Astrocyte (in vitro differentiated cells and primary cell): ENCODE measurements around the gene LPXN. TPM values are rescaled to one million over a fixed set of nuclear protein-coding genes. Genes with fewer than 3 reads are reported as not detected.
A peak's percentile ranks its signal among the peaks of the same experiment; 100 is the strongest.

Experiments
- DNase-seq: peaks from one replicate; pipeline ENCODE4 v3.0.0-alpha.2; 2010; ENCODE audit warnings: low read depth
- FAIRE-seq: peaks from 2 replicates; lab custom pipeline; 2011; peaks lifted over from hg19 to GRCh38; lab: Jason Lieb, UNC
- H2AFZ ChIP-seq: 2 replicates; pipeline ENCODE4 v1.6.0; 2012; ENCODE audit warnings: low read depth, low read length, inconsistent platforms
- H3K27ac ChIP-seq: 2 replicates; pipeline ENCODE4 v1.5.1; 2011; ENCODE audit warnings: low read depth, low read length, inconsistent platforms
- H3K27me3 ChIP-seq: 2 replicates; pipeline ENCODE4 v1.6.0; 2011; ENCODE audit warnings: low read length, inconsistent platforms; ENCODE audit not compliant: insufficient read depth
- H3K36me3 ChIP-seq: 2 replicates; pipeline ENCODE4 v1.5.1; 2011; ENCODE audit warnings: low read length, inconsistent platforms; ENCODE audit not compliant: insufficient read depth
- H3K4me1 ChIP-seq: 2 replicates; pipeline ENCODE4 v1.5.1; 2011; ENCODE audit warnings: low read length, inconsistent platforms; ENCODE audit not compliant: insufficient read depth
- H3K4me2 ChIP-seq: 2 replicates; pipeline ENCODE4 v1.6.0; 2012; ENCODE audit warnings: low read length, inconsistent platforms
- H3K4me3 ChIP-seq: 2 replicates; pipeline ENCODE4 v1.5.1; 2011; ENCODE audit warnings: low read depth, mild to moderate bottlenecking, low read length, inconsistent platforms; ENCODE audit not compliant: insufficient read depth
- H3K79me2 ChIP-seq: 2 replicates; pipeline ENCODE4 v1.6.0; 2012; ENCODE audit warnings: mild to moderate bottlenecking, low read length, inconsistent platforms; ENCODE audit not compliant: insufficient read depth
- H3K9ac ChIP-seq: 2 replicates; pipeline ENCODE4 v1.6.0; 2012; ENCODE audit warnings: mild to moderate bottlenecking, low read length, inconsistent platforms
- H3K9me3 ChIP-seq: 2 replicates; pipeline ENCODE4 v1.5.1; 2012; ENCODE audit warnings: low read depth, mild to moderate bottlenecking, low read length, inconsistent platforms; ENCODE audit not compliant: insufficient read depth
- H4K20me1 ChIP-seq: 2 replicates; pipeline ENCODE4 v1.6.0; 2012; ENCODE audit warnings: low read length, inconsistent platforms; ENCODE audit not compliant: insufficient read depth
- H3K27ac Mint-ChIP-seq: one replicate; pipeline ENCODE4 v1.8.0; 2021; ENCODE audit warnings: mild to moderate bottlenecking, mixed read lengths; ENCODE audit not compliant: unreplicated experiment
- H3K27me3 Mint-ChIP-seq: one replicate; pipeline ENCODE4 v1.8.0; 2021; ENCODE audit warnings: low read depth, mixed read lengths; ENCODE audit not compliant: unreplicated experiment
- H3K36me3 Mint-ChIP-seq: one replicate; pipeline ENCODE4 v1.8.0; 2021; ENCODE audit warnings: low read depth, mixed read lengths; ENCODE audit not compliant: unreplicated experiment
- H3K4me1 Mint-ChIP-seq: one replicate; pipeline ENCODE4 v1.8.0; 2021; ENCODE audit warnings: low read depth, mixed read lengths; ENCODE audit not compliant: unreplicated experiment
- H3K4me3 Mint-ChIP-seq: one replicate; pipeline ENCODE4 v1.8.0; 2021; ENCODE audit warnings: mild to moderate bottlenecking, moderate library complexity, mixed read lengths; ENCODE audit not compliant: unreplicated experiment
- H3K9me3 Mint-ChIP-seq: one replicate; pipeline ENCODE4 v1.8.0; 2021; ENCODE audit warnings: mild to moderate bottlenecking, mixed read lengths; ENCODE audit not compliant: unreplicated experiment
- EZH2 ChIP-seq: IDR thresholded peaks from 2 replicates; pipeline ENCODE4 v1.6.1; 2012; ENCODE audit warnings: mild to moderate bottlenecking, low read length, inconsistent platforms; ENCODE audit not compliant: insufficient read depth
- total RNA-seq: library from RNA; stranded (reverse); gene quantifications from 2 replicates; pipeline ENCODE4 v1.2.1, GENCODE V29; 2021
- TF ChIP-seq, protein P1 (sequence below): IDR thresholded peaks from 2 replicates; pipeline ENCODE4 v1.5.1; 2011; ENCODE audit warnings: low read depth, mild to moderate bottlenecking, inconsistent platforms, low read length, moderate library complexity; ENCODE audit not compliant: insufficient read depth

Gene LPXN
- total RNA-seq, 1 donor from 2014 or later, result 3.7 TPM

GRCh38 chr11:58582437-58582836 is 6.8 kb upstream of the LPXN start:
- no peak for DNase-seq
- Mint-ChIP-seq H3K4me3 (peak overlapping the region; percentile 25), H3K27me3 (no peaks in the 10 kb centered on the region), H3K4me1 (peaks cover 19% of the 10 kb centered on the region), H3K27ac (no peak overlapping the region), H3K9me3 (no peaks in the 10 kb centered on the region), H3K36me3 (no peaks in the 10 kb centered on the region)
- Histone ChIP-seq H3K4me2 (no peak overlapping the region), H3K9ac (no peak overlapping the region), H4K20me1 (peaks cover 46% of the 10 kb centered on the region), H3K36me3 (peaks cover 8% of the 10 kb centered on the region), H3K27ac (no peak overlapping the region), H3K79me2 (peaks cover 81% of the 10 kb centered on the region), H3K4me1 (peaks cover 6% of the 10 kb centered on the region), H2AFZ (no peak overlapping the region), H3K4me3 (no peak overlapping the region), H3K27me3 (no peaks in the 10 kb centered on the region), H3K9me3 (no peaks in the 10 kb centered on the region)
- FAIRE-seq, result no peak
- TF ChIP-seq EZH2, result no peak
- TF ChIP-seq, protein P1, sequence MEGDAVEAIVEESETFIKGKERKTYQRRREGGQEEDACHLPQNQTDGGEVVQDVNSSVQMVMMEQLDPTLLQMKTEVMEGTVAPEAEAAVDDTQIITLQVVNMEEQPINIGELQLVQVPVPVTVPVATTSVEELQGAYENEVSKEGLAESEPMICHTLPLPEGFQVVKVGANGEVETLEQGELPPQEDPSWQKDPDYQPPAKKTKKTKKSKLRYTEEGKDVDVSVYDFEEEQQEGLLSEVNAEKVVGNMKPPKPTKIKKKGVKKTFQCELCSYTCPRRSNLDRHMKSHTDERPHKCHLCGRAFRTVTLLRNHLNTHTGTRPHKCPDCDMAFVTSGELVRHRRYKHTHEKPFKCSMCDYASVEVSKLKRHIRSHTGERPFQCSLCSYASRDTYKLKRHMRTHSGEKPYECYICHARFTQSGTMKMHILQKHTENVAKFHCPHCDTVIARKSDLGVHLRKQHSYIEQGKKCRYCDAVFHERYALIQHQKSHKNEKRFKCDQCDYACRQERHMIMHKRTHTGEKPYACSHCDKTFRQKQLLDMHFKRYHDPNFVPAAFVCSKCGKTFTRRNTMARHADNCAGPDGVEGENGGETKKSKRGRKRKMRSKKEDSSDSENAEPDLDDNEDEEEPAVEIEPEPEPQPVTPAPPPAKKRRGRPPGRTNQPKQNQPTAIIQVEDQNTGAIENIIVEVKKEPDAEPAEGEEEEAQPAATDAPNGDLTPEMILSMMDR, result no peak

DNA sequence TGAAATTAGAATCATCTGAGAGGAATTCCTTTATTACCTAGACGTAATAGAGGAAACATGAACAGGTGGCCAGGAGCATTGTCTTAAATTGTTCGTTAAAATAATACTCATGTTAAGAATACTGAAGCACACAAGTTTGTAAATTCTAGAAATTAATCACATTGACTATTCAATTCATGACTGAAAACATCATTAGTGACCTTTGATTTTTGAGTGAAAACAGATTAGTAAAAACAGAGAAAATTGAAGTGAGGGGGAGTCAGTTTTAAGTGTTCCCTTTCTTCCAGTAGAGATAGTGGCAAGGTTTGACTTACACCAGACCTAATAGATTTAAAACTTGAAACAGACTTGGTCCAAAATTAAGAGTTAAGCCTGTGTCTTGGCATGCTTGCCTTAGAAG is 4.7 kb upstream of the LPXN start:
- Histone ChIP-seq H4K20me1 (peaks cover 34% of the 10 kb centered on the region), H3K4me3 (peak overlapping the region; percentile 79), H2AFZ (no peak overlapping the region), H3K27ac (peak overlapping the region; percentile 98), H3K27me3 (no peaks in the 10 kb centered on the region), H3K79me2 (peaks cover 65% of the 10 kb centered on the region), H3K9ac (peak overlapping the region; percentile 98), H3K4me1 (peaks cover 23% of the 10 kb centered on the region), H3K9me3 (no peaks in the 10 kb centered on the region), H3K4me2 (peak overlapping the region; percentile 86), H3K36me3 (peaks cover 4% of the 10 kb centered on the region)
- Mint-ChIP-seq H3K9me3 (no peaks in the 10 kb centered on the region), H3K27me3 (no peaks in the 10 kb centered on the region), H3K27ac (peak overlapping the region; percentile 96), H3K36me3 (no peaks in the 10 kb centered on the region), H3K4me3 (peak overlapping the region; percentile 96), H3K4me1 (peaks cover 31% of the 10 kb centered on the region)
- DNase-seq (no peak), FAIRE-seq (peak; percentile 49)
- TF ChIP-seq EZH2, result no peak
- TF ChIP-seq, protein P1, result no peak

GRCh38 chr11:58579192-58580129 is 3.8 kb upstream of the LPXN start:
- DNase-seq (peak; percentile 85), FAIRE-seq (no peak)
- Histone ChIP-seq H3K4me1 (peaks cover 30% of the 10 kb centered on the region), H3K4me3 (peak overlapping the region; percentile 79), H3K79me2 (peaks cover 57% of the 10 kb centered on the region), H2AFZ (peak overlapping the region; percentile 61), H3K9ac (peak overlapping the region; percentile 98), H3K36me3 (peaks cover 4% of the 10 kb centered on the region), H4K20me1 (peaks cover 31% of the 10 kb centered on the region), H3K27me3 (no peaks in the 10 kb centered on the region), H3K9me3 (no peaks in the 10 kb centered on the region), H3K4me2 (peak overlapping the region; percentile 86), H3K27ac (peak overlapping the region; percentile 98)
- no peaks in the 10 kb centered on the region for H3K36me3 Mint-ChIP-seq
- TF ChIP-seq, protein P1, result peak; percentile 66
- no peak for TF ChIP-seq EZH2
- H3K4me3 Mint-ChIP-seq, result peak overlapping the region; percentile 98
- H3K27ac Mint-ChIP-seq, result peak overlapping the region; percentile 96
- no peaks in the 10 kb centered on the region for H3K9me3 Mint-ChIP-seq
- H3K27me3 Mint-ChIP-seq, result no peaks in the 10 kb centered on the region
- peaks cover 38% of the 10 kb centered on the region for H3K4me1 Mint-ChIP-seq
